Measurements from ENCODE around the gene TMEM272. TPM values are rescaled to one million over a fixed set of nuclear protein-coding genes. Genes with fewer than 3 reads are reported as not detected.

The TMEM272 gene
- total RNA-seq, 3 donors from 2014 or later = under 0.01 to 0.16 TPM; not detected in 1

DNA sequence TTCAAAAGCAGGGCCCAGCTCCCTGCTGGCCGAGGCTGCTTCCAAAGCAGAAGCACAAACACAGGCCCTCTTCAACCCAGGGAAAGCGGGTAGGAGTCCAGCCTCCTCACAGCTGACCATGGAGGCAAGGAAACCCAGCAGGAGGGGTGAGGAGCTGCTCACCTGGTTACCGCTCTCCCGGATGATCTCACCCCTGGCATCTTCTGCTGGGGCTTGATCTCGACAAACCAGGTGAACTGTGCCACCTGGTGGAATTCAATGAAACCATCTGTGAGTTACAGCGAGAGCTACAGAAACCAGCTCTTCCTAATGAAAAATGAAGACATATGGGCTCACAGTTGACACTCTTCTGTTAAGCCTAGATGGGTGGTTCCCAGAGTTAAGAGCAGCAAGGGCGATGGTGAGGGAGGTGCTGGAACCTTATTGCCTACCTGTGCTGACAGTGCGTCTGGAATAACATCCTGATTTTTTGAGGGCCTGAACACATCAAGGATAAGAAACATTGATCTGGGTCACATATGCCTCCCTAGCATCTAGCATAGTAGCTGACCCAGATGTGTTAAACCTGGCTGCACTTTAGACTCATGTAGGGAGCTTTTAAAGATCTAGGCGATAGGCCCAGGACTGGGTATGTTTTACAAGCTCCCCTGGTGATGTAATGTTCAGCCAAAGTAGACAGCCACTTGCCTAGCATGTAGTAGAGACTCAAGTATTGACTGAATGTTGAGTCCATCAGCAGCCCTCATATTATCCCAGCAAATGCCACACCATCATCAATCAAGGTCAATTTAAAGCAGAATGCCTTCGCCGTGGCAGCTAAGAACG lies 47.1 kb downstream of the TMEM272 start:
- no peaks in the 10 kb centered on the region for H3K36me3 ChIP-seq
- TF ChIP-seq POLR2A (IDR thresholded peaks at IDR 0.05) = no peak
- TF ChIP-seq, protein P1, sequence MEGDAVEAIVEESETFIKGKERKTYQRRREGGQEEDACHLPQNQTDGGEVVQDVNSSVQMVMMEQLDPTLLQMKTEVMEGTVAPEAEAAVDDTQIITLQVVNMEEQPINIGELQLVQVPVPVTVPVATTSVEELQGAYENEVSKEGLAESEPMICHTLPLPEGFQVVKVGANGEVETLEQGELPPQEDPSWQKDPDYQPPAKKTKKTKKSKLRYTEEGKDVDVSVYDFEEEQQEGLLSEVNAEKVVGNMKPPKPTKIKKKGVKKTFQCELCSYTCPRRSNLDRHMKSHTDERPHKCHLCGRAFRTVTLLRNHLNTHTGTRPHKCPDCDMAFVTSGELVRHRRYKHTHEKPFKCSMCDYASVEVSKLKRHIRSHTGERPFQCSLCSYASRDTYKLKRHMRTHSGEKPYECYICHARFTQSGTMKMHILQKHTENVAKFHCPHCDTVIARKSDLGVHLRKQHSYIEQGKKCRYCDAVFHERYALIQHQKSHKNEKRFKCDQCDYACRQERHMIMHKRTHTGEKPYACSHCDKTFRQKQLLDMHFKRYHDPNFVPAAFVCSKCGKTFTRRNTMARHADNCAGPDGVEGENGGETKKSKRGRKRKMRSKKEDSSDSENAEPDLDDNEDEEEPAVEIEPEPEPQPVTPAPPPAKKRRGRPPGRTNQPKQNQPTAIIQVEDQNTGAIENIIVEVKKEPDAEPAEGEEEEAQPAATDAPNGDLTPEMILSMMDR (IDR thresholded peaks at IDR 0.05) = peak; percentile 33 to 80 (median 56)
- peaks cover 6 to 14% of the 10 kb centered on the region in 2 donors for H3K4me1 ChIP-seq
- H3K27me3 ChIP-seq = no peaks in the 10 kb centered on the region
- no peak overlapping the region for H3K4me3 ChIP-seq
- intact Hi-C loops (cut with DNase I; ENCODE audit: low total_unique reads) = no loop called here
- H3K27ac ChIP-seq = no peak overlapping the region
- no peaks in the 10 kb centered on the region for H3K9me3 ChIP-seq
- peak in 1 of 2 donors; percentile 80 for DNase-seq (ENCODE audit: low spot score in 2 of 2)

DNA sequence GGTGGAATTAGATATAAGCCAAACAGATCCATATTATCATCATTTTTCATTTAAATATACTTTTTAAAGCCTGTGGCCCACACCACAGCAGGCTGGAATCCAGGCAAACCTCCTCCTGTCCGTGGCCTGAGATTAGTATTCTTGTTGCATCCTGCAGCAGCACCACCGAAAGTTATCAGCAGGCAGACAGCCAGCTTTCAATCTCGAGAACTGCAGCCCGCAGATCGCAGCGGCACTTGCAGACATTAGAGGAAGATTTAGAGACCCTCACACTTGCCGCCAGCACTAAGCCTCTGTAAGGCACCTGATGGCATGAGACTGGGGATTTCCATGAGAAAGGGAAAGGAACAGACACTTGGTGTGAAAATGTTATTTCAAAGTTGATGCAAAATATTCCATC lies 48.4 kb downstream of the TMEM272 start:
- Histone ChIP-seq H3K27me3 (no peaks in the 10 kb centered on the region), H3K4me3 (no peak overlapping the region), H3K9me3 (no peaks in the 10 kb centered on the region), H3K27ac (no peak overlapping the region), H3K4me1 (peaks cover 0 to under 1% of the 10 kb centered on the region in 2 donors), H3K36me3 (no peaks in the 10 kb centered on the region)
- intact Hi-C loops (cut with DNase I; ENCODE audit: low total_unique reads) = no loop called here
- no peak for DNase-seq (ENCODE audit: low spot score in 2 of 2)
- TF ChIP-seq, protein P1 (IDR thresholded peaks at IDR 0.05) = no peak
- no peak for TF ChIP-seq POLR2A (IDR thresholded peaks at IDR 0.05)
- no peak for TF ChIP-seq POLR2AphosphoS5 (IDR thresholded peaks at IDR 0.05)

DNA sequence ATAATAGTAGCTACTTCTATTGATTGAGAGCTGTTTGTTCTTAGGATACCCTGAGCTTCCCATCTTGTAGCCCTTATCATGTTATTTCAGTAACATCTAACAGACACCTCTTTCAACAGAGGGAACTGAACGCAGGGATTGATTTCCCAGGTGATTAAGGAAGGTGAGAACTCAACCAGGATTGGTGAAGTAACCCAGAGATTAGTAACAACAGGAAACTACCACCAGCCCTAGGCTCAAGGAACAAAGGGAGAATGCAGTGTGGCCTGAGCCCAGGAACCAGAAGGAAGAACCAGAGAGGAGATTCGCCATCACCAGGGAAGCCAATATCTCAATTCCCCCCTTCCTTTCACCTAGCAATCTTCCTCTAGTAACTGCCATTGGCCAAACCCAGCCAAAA lies 49.6 kb downstream of the TMEM272 start:
- H3K4me1 ChIP-seq = no peaks in the 10 kb centered on the region
- intact Hi-C loops (cut with DNase I; ENCODE audit: low total_unique reads) = no loop called here
- H3K9me3 ChIP-seq = no peaks in the 10 kb centered on the region
- no peaks in the 10 kb centered on the region for H3K36me3 ChIP-seq
- TF ChIP-seq, protein P1 (IDR thresholded peaks at IDR 0.05) = no peak
- no peak for TF ChIP-seq POLR2AphosphoS5 (IDR thresholded peaks at IDR 0.05)
- TF ChIP-seq POLR2A (IDR thresholded peaks at IDR 0.05) = no peak
- no peak for DNase-seq (ENCODE audit: low spot score in 2 of 2)
- no peaks in the 10 kb centered on the region for H3K27me3 ChIP-seq
- no peak overlapping the region for H3K27ac ChIP-seq
- no peak overlapping the region for H3K4me3 ChIP-seq

- Histone ChIP-seq H3K36me3 (no peaks in the 10 kb centered on the region), H3K27ac (no peak overlapping the region), H3K9me3 (no peaks in the 10 kb centered on the region), H3K27me3 (no peaks in the 10 kb centered on the region), H3K4me3 (no peak overlapping the region), H3K4me1 (no peaks in the 10 kb centered on the region)
- DNase-seq (ENCODE audit: low spot score in 2 of 2) = no peak
- no peak for TF ChIP-seq POLR2AphosphoS5 (IDR thresholded peaks at IDR 0.05)
- no peak for TF ChIP-seq POLR2A (IDR thresholded peaks at IDR 0.05)
- TF ChIP-seq, protein P1 (IDR thresholded peaks at IDR 0.05) = no peak
- intact Hi-C loops (cut with DNase I; ENCODE audit: low total_unique reads) = no loop called here
Observed at GRCh38 chr13:51794964-51795363, 50.0 kb downstream of the TMEM272 start.

DNA sequence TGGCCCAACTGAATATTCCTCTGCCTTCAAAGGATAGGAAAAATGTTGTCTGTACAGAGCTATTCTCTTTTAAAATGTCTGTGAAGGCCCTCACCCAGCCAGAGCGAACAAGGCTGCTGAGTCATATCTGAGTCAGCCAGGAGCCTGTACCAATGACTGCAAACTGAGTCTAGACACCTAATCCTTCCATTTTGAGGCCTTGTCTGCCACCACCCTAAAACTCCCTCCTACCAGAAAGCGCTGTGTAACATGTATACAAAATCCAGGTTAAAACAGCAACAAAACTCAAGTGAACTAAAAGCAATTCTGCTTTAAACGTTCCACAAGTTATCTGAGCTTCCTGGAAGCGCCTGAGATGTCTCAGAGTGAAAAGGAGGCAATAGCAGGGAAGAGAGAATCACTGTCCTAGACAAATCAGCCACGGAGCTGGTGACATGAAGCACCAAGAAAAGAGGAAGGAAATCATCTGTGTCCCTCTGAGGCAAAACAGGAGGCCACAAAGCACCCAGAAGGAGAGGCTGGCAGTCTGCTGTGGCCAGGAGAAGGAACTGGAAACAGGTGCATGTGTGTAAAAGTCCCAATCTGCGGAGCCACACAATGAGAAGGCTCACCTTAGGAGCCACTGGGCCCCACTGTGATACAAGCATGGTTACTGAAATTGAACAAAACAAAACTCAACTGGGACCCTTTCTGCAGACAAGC lies 51.3 kb downstream of the TMEM272 start:
- no peak overlapping the region for H3K4me3 ChIP-seq
- TF ChIP-seq POLR2A (IDR thresholded peaks at IDR 0.05) = no peak
- no peak for TF ChIP-seq POLR2AphosphoS5 (IDR thresholded peaks at IDR 0.05)
- TF ChIP-seq, protein P1 (IDR thresholded peaks at IDR 0.05) = no peak
- H3K27me3 ChIP-seq = no peaks in the 10 kb centered on the region
- intact Hi-C loops (cut with DNase I; ENCODE audit: low total_unique reads) = no loop called here
- H3K27ac ChIP-seq = no peak overlapping the region
- no peaks in the 10 kb centered on the region for H3K9me3 ChIP-seq
- H3K4me1 ChIP-seq = no peaks in the 10 kb centered on the region
- no peaks in the 10 kb centered on the region for H3K36me3 ChIP-seq
- DNase-seq (ENCODE audit: low spot score in 2 of 2) = no peak

All from breast epithelium (tissue), 4 donors.